Neural crest cell (in vitro differentiated cells): Measurements from ENCODE around the gene PIK3CD. TPM values are rescaled to one million over a fixed set of nuclear protein-coding genes. Genes with fewer than 3 reads are reported as not detected.

Experiments used
- DNase-seq: peaks from one replicate; pipeline ENCODE4 v3.0.0; 2021; ENCODE audit warnings: low read depth, mixed read lengths, low spot score
- H3K27ac Mint-ChIP-seq: one replicate; pipeline ENCODE4 v1.8.0; 2021; ENCODE audit warnings: mild to moderate bottlenecking, mixed read lengths; ENCODE audit not compliant: unreplicated experiment
- H3K27me3 Mint-ChIP-seq: 2 replicates; pipeline ENCODE4 v1.8.0; 2021; ENCODE audit warnings: low read depth, mild to moderate bottlenecking, mixed read lengths
- H3K36me3 Mint-ChIP-seq: 2 replicates; pipeline ENCODE4 v1.8.0; 2021; ENCODE audit warnings: low read depth, mild to moderate bottlenecking, mixed read lengths
- H3K4me1 Mint-ChIP-seq: 2 replicates; pipeline ENCODE4 v1.8.0; 2021; ENCODE audit warnings: mixed read lengths
- H3K4me3 Mint-ChIP-seq: one replicate; pipeline ENCODE4 v1.8.0; 2021; ENCODE audit warnings: mild to moderate bottlenecking, mixed read lengths
- H3K9me3 Mint-ChIP-seq: 2 replicates; pipeline ENCODE4 v1.8.0; 2021; ENCODE audit warnings: mixed read lengths
- CTCF ChIP-seq: fragments of 200-600 bp; sonication (generic); conservative IDR thresholded peaks from 2 replicates; pipeline ENCODE4 v1.5.0; 2021; ENCODE audit warnings: antibody characterized with exemption, mild to moderate bottlenecking
- total RNA-seq: library from RNA; stranded (reverse); gene quantifications from 2 replicates; pipeline ENCODE4 v1.2.1, GENCODE V29; 2021

PIK3CD gene
- total RNA-seq, 1 donor from 2014 or later: 1.9 TPM

DNA sequence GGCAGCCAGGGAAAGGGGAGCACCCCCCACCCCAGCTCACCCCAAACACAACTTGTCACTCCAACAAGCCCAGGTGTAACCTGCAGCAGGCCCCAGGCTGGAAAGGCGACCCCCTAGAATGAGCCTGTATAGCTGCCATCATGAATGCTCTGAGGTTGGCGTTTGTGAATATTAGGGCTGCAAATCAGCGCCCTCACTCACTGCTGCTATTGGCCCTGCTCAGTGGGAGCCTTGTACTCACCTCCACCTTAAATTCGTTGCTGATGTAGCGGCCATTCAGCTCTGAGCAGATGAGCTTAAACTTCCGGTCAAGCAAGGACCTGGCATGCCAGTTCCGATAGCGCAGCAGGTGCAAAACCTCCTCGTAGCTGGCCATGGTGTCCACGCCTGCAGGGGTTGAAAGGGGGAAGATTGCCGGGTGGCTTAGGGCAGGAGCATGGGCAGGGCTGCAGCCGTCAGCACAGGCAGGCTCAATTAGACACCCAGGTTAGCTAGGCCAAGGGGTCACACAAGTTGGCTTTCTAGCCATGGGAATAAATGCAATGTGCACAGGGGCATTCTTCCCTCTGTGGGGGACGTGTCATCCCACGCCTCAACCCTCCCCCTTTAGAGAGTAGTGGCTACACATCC, 81.7 kb downstream of the PIK3CD start:
- H3K27me3 Mint-ChIP-seq: no peaks in the 10 kb centered on the region
- H3K9me3 Mint-ChIP-seq: no peaks in the 10 kb centered on the region
- no peak for TF ChIP-seq CTCF
- no peak for DNase-seq
- peaks cover 7% of the 10 kb centered on the region for H3K4me1 Mint-ChIP-seq
- no peak overlapping the region for H3K4me3 Mint-ChIP-seq
- no peak overlapping the region for H3K27ac Mint-ChIP-seq
- peaks cover 32% of the 10 kb centered on the region for H3K36me3 Mint-ChIP-seq

GRCh38 chr1:9735800-9736199, 84.3 kb downstream of the PIK3CD start:
- no peak for TF ChIP-seq CTCF
- peaks cover 32% of the 10 kb centered on the region for H3K36me3 Mint-ChIP-seq
- peaks cover 7% of the 10 kb centered on the region for H3K4me1 Mint-ChIP-seq
- DNase-seq: no peak
- no peaks in the 10 kb centered on the region for H3K9me3 Mint-ChIP-seq
- no peaks in the 10 kb centered on the region for H3K27me3 Mint-ChIP-seq
- H3K4me3 Mint-ChIP-seq: no peak overlapping the region
- no peak overlapping the region for H3K27ac Mint-ChIP-seq

DNA sequence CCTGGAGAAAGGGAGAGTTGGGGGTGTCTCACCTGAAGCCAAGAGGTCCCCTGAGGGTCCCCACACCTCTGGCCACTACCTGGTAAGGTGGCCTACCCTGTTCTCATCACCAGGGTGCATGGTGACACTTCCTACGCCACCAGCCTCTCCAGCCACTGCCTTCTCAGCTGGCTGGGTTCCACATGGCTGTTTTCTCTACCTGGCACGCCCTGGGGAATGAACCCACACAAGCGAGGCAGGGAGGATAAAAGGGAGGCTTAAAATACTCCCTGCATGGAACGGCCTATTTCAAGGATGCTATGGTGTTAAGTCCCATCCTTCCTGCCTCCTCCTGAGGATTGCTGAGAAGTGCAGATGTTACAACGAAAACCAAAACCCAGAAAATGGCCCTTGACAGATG, 84.7 kb downstream of the PIK3CD start:
- H3K9me3 Mint-ChIP-seq: no peaks in the 10 kb centered on the region
- no peak for TF ChIP-seq CTCF
- H3K36me3 Mint-ChIP-seq: peaks cover 32% of the 10 kb centered on the region
- H3K4me3 Mint-ChIP-seq: no peak overlapping the region
- H3K27ac Mint-ChIP-seq: no peak overlapping the region
- H3K4me1 Mint-ChIP-seq: peaks cover 7% of the 10 kb centered on the region
- H3K27me3 Mint-ChIP-seq: no peaks in the 10 kb centered on the region
- no peak for DNase-seq

- Mint-ChIP-seq H3K4me1 (peaks cover 7% of the 10 kb centered on the region), H3K9me3 (no peaks in the 10 kb centered on the region), H3K4me3 (no peak overlapping the region), H3K27me3 (no peaks in the 10 kb centered on the region), H3K36me3 (peaks cover 30% of the 10 kb centered on the region), H3K27ac (no peak overlapping the region)
- no peak for TF ChIP-seq CTCF
- no peak for DNase-seq
Observed at GRCh38 chr1:9737057-9737456, 85.5 kb downstream of the PIK3CD start.

GRCh38 chr1:9737671-9738070, 86.1 kb downstream of the PIK3CD start:
- H3K4me1 Mint-ChIP-seq: peaks cover 7% of the 10 kb centered on the region
- no peaks in the 10 kb centered on the region for H3K9me3 Mint-ChIP-seq
- H3K27me3 Mint-ChIP-seq: no peaks in the 10 kb centered on the region
- H3K27ac Mint-ChIP-seq: no peak overlapping the region
- no peak for TF ChIP-seq CTCF
- peaks cover 27% of the 10 kb centered on the region for H3K36me3 Mint-ChIP-seq
- H3K4me3 Mint-ChIP-seq: no peak overlapping the region
- no peak for DNase-seq
